Panc1 (cell line): ENCODE data around the gene EMD.

Experiments
- POLR2AphosphoS5 ChIP-seq: IDR thresholded peaks from 2 replicates; pipeline ENCODE4 v1.6.1; 2012; ENCODE audit warnings: mild to moderate bottlenecking, low read depth, low read length, moderate library complexity
- TF ChIP-seq, protein P1 (sequence below): fragments of 450-650 bp; IDR thresholded peaks from 2 replicates; pipeline ENCODE4 v1.5.1; 2017; ENCODE audit warnings: mild to moderate bottlenecking

DNA sequence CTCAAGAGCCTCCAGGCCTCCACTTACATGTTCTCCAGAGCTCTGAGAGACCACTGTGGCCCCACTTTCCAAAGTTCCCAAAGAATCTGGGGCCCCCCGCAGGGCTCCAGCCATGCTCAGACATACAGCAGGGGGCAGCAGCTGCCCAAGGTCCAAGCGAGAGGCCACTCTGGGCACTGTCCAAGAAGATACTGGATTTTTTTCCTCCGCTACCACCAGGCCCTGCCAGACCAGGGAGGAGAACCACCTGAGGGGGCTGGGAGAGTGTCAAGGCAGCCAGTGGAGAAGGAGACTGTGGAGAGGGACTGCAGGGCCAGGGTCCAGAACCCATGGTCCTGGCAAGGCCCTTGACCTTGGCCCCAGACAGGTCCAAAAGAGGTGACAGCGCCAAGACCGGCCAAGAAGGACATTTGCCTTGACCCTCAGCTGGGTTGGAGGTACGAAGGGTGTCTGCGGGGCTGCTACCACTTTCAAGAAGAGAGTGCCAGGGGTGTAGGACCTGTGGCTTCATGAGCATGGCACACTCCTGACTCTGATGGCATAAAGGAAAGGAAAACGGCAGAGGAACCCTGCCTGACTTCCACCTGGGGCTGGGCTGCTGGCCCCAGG, 5.3 kb downstream of the EMD start:
- TF ChIP-seq, protein P1, sequence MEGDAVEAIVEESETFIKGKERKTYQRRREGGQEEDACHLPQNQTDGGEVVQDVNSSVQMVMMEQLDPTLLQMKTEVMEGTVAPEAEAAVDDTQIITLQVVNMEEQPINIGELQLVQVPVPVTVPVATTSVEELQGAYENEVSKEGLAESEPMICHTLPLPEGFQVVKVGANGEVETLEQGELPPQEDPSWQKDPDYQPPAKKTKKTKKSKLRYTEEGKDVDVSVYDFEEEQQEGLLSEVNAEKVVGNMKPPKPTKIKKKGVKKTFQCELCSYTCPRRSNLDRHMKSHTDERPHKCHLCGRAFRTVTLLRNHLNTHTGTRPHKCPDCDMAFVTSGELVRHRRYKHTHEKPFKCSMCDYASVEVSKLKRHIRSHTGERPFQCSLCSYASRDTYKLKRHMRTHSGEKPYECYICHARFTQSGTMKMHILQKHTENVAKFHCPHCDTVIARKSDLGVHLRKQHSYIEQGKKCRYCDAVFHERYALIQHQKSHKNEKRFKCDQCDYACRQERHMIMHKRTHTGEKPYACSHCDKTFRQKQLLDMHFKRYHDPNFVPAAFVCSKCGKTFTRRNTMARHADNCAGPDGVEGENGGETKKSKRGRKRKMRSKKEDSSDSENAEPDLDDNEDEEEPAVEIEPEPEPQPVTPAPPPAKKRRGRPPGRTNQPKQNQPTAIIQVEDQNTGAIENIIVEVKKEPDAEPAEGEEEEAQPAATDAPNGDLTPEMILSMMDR, result no peak
- no peak for TF ChIP-seq POLR2AphosphoS5
